ENCODE results near the gene HTRA2.
A peak's percentile ranks its signal among the peaks of the same experiment; 100 is the strongest.

The HTRA2 gene

GRCh38 chr2:74493546-74493945, 36.2 kb upstream of the HTRA2 start:
- Histone ChIP-seq H3K4me1 (ENCODE audit: control insufficient read depth, insufficient read depth, low read length) (peaks cover 7% of the 10 kb centered on the region), H3K9me3 (ENCODE audit: control insufficient read depth, insufficient read depth, low read depth, low read length) (no peaks in the 10 kb centered on the region), H3K4me3 (ENCODE audit: low read depth, low read length) (no peak overlapping the region), H3K36me3 (ENCODE audit: control insufficient read depth, insufficient read depth, low read length) (peaks cover 46% of the 10 kb centered on the region), H3K27ac (ENCODE audit: low read depth, low read length) (no peak overlapping the region), H3K27me3 (ENCODE audit: control insufficient read depth, insufficient read depth, low read length) (peaks cover 36% of the 10 kb centered on the region), H3K9ac (ENCODE audit: low read length) (no peak overlapping the region)

- no peak overlapping the region for H3K27ac ChIP-seq (ENCODE audit: low read depth, low read length)
- H3K36me3 ChIP-seq (ENCODE audit: control insufficient read depth, insufficient read depth, low read length) = peaks cover 41% of the 10 kb centered on the region
- peaks cover 55% of the 10 kb centered on the region for H3K27me3 ChIP-seq (ENCODE audit: control insufficient read depth, insufficient read depth, low read length)
- H3K9ac ChIP-seq (ENCODE audit: low read length) = no peak overlapping the region
- peaks cover 21% of the 10 kb centered on the region for H3K4me1 ChIP-seq (ENCODE audit: control insufficient read depth, insufficient read depth, low read length)
- H3K4me3 ChIP-seq (ENCODE audit: low read depth, low read length) = no peak overlapping the region
- no peaks in the 10 kb centered on the region for H3K9me3 ChIP-seq (ENCODE audit: control insufficient read depth, insufficient read depth, low read depth, low read length)
Measured at GRCh38 chr2:74495440-74495839, 34.3 kb upstream of the HTRA2 start.

DNA sequence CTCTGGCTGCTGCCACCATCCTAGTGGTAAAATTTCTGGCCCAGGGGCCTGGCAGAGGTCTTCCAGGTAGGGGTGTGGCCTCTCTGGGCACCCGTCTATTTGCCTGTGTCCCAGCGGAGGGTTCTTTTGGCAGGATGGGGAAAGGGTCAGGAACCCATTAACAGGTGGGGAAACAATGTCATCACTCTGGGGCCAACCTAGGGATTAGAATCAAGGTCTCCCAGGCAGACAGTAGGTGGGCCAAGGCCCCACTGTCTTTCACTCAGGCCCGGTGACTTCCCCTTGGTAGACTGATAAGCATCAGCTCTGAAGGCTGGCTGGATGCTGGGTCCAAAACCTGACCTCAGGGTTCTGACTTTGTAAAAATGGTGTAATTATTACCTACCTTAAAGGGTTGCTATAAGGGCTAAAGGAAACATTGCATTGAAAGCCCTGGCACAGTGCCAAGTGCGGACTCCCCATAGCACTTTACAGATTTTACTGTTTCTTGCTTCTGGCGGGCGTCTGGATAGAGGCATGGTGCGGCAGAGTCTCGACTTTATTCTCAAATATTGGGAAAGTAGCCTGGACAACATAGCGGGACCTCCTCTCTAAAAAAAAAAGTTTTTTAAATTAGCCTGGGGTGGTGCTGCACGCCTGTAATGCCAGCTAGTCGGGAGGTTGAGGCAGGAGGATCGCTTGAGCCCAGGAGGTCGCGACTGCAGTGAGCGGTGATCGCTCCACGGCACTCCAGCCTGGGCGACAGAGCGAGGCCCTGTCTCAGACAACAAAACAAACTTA, 32.5 kb upstream of the HTRA2 start:
- Histone ChIP-seq H3K9me3 (ENCODE audit: control insufficient read depth, insufficient read depth, low read depth, low read length) (no peaks in the 10 kb centered on the region), H3K27me3 (ENCODE audit: control insufficient read depth, insufficient read depth, low read length) (peaks cover 72% of the 10 kb centered on the region), H3K4me3 (ENCODE audit: low read depth, low read length) (peak overlapping the region; percentile 59), H3K9ac (ENCODE audit: low read length) (no peak overlapping the region), H3K36me3 (ENCODE audit: control insufficient read depth, insufficient read depth, low read length) (peaks cover 23% of the 10 kb centered on the region), H3K4me1 (ENCODE audit: control insufficient read depth, insufficient read depth, low read length) (peaks cover 36% of the 10 kb centered on the region), H3K27ac (ENCODE audit: low read depth, low read length) (no peak overlapping the region)

- Histone ChIP-seq H3K4me3 (ENCODE audit: low read depth, low read length) (peak overlapping the region; percentile 59), H3K27me3 (ENCODE audit: control insufficient read depth, insufficient read depth, low read length) (peaks cover 80% of the 10 kb centered on the region)
Measured at GRCh38 chr2:74497777-74498499, 31.8 kb upstream of the HTRA2 start.

GRCh38 chr2:74498500-74499266, 31.1 kb upstream of the HTRA2 start:
- peaks cover 8% of the 10 kb centered on the region for H3K36me3 ChIP-seq (ENCODE audit: control insufficient read depth, insufficient read depth, low read length)
- peak overlapping the region; percentile 55 for H3K9ac ChIP-seq (ENCODE audit: low read length)
- peak overlapping the region; percentile 59 for H3K4me3 ChIP-seq (ENCODE audit: low read depth, low read length)
- no peak overlapping the region for H3K27ac ChIP-seq (ENCODE audit: low read depth, low read length)
- peaks cover 44% of the 10 kb centered on the region for H3K4me1 ChIP-seq (ENCODE audit: control insufficient read depth, insufficient read depth, low read length)
- no peaks in the 10 kb centered on the region for H3K9me3 ChIP-seq (ENCODE audit: control insufficient read depth, insufficient read depth, low read depth, low read length)
- peaks cover 87% of the 10 kb centered on the region for H3K27me3 ChIP-seq (ENCODE audit: control insufficient read depth, insufficient read depth, low read length)

More at GRCh38 chr2:74497777-74498499, 31.8 kb upstream of the HTRA2 start:
- H3K36me3 ChIP-seq (ENCODE audit: control insufficient read depth, insufficient read depth, low read length) = peaks cover 16% of the 10 kb centered on the region
- no peak overlapping the region for H3K27ac ChIP-seq (ENCODE audit: low read depth, low read length)
- H3K9ac ChIP-seq (ENCODE audit: low read length) = peak overlapping the region; percentile 55
- peaks cover 40% of the 10 kb centered on the region for H3K4me1 ChIP-seq (ENCODE audit: control insufficient read depth, insufficient read depth, low read length)
- H3K9me3 ChIP-seq (ENCODE audit: control insufficient read depth, insufficient read depth, low read depth, low read length) = no peaks in the 10 kb centered on the region

DNA sequence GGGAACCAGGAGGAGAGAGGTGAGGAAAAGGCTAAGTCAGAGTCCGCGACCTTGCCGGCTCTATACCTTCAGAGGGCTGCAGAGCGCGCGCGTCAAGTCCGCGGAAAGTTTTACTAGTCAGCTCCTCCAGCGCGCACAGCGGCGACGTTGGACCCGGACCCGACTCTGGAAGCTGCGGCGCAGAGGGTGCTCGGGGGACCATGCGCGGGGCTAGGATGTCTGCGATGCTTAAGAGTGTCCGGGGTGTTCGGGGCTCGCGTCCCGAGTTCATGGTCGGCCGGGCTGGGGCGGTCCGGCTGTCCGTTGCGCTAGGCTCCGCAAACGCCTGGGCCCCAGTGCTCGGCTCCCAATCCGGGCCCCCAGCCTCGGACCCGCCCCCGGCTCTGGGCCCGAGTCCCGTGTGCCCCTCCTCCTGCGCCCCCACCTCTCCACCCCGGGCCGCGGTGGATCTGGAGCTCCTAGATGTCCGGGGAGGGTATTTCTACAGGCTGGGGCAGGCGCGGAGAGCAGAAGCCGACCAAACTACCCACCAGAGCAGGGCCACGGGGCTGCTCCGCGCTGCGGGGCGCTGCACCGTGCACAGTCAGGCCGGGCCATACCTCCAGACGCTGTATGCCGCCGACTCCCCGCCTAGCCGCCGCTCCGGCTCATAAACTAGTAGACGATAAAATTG, 30.3 kb upstream of the HTRA2 start, which contains the start of gene LBX2:
LBX2 (minus strand) TSS at position 337 of the 673 bp plus-strand sequence; CDS start at position 271, 66 bp downstream.
- Histone ChIP-seq H3K27me3 (ENCODE audit: control insufficient read depth, insufficient read depth, low read length) (peaks cover 94% of the 10 kb centered on the region), H3K36me3 (ENCODE audit: control insufficient read depth, insufficient read depth, low read length) (peaks cover 1% of the 10 kb centered on the region; the same call in 1 of the 2 replicates), H3K4me3 (ENCODE audit: low read depth, low read length) (peak within 1 kb of the TSS; percentile 59), H3K9ac (ENCODE audit: low read length) (peak within 1 kb of the TSS; percentile 55), H3K4me1 (ENCODE audit: control insufficient read depth, insufficient read depth, low read length) (peaks cover 48% of the 10 kb centered on the region), H3K9me3 (ENCODE audit: control insufficient read depth, insufficient read depth, low read depth, low read length) (no peaks in the 10 kb centered on the region), H3K27ac (ENCODE audit: low read depth, low read length) (no peak within 1 kb of the TSS)

DNA sequence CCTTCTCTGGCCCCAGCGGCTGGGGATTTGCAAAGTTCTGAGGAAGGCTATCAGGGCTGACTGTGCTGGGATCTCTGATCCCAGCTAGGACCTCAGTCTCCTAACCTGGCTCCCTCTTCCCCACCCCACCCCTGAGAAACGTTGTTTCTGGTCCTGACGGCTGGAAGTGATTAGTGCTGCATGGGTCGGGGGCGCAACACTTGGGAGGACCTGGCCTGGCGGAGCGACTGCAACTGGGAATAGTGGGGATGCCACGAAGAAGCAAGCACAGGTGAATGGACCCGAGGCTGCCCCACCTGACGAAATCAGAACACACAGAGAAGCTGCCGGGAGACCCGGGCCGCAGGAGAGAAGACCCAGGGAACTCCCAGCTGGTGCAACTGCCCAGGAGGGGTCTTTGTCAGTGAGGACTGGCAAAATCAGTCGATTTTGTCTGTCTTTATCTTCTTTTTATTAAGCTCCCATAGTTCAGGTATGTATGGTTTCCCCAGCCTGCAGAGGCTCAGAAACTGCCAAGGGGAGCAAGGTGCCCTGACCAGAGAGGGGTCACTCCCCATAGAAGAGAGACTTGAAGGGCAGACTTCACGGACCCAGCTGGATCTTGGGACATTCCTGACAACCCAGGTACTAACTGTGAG, 29.7 kb upstream of the HTRA2 start:
- no peak overlapping the region for H3K27ac ChIP-seq (ENCODE audit: low read depth, low read length)
- peaks cover 98% of the 10 kb centered on the region for H3K27me3 ChIP-seq (ENCODE audit: control insufficient read depth, insufficient read depth, low read length)
- no peak overlapping the region for H3K9ac ChIP-seq (ENCODE audit: low read length)
- 0 out of 2 replicates have a peak, but pooled peaks cover under 1% of the 10 kb centered on the region for H3K36me3 ChIP-seq (ENCODE audit: control insufficient read depth, insufficient read depth, low read length)
- H3K9me3 ChIP-seq (ENCODE audit: control insufficient read depth, insufficient read depth, low read depth, low read length) = no peaks in the 10 kb centered on the region
- H3K4me3 ChIP-seq (ENCODE audit: low read depth, low read length) = peak overlapping the region; percentile 59
- H3K4me1 ChIP-seq (ENCODE audit: control insufficient read depth, insufficient read depth, low read length) = peaks cover 48% of the 10 kb centered on the region

GRCh38 chr2:74500578-74500946, 29.2 kb upstream of the HTRA2 start:
- Histone ChIP-seq H3K36me3 (ENCODE audit: control insufficient read depth, insufficient read depth, low read length) (peaks cover 5% of the 10 kb centered on the region; the same call in 1 of the 2 replicates), H3K27ac (ENCODE audit: low read depth, low read length) (no peak overlapping the region), H3K4me1 (ENCODE audit: control insufficient read depth, insufficient read depth, low read length) (peaks cover 48% of the 10 kb centered on the region), H3K27me3 (ENCODE audit: control insufficient read depth, insufficient read depth, low read length) (peaks cover 96% of the 10 kb centered on the region), H3K9me3 (ENCODE audit: control insufficient read depth, insufficient read depth, low read depth, low read length) (no peaks in the 10 kb centered on the region), H3K4me3 (ENCODE audit: low read depth, low read length) (no peak overlapping the region), H3K9ac (ENCODE audit: low read length) (no peak overlapping the region)

DNA sequence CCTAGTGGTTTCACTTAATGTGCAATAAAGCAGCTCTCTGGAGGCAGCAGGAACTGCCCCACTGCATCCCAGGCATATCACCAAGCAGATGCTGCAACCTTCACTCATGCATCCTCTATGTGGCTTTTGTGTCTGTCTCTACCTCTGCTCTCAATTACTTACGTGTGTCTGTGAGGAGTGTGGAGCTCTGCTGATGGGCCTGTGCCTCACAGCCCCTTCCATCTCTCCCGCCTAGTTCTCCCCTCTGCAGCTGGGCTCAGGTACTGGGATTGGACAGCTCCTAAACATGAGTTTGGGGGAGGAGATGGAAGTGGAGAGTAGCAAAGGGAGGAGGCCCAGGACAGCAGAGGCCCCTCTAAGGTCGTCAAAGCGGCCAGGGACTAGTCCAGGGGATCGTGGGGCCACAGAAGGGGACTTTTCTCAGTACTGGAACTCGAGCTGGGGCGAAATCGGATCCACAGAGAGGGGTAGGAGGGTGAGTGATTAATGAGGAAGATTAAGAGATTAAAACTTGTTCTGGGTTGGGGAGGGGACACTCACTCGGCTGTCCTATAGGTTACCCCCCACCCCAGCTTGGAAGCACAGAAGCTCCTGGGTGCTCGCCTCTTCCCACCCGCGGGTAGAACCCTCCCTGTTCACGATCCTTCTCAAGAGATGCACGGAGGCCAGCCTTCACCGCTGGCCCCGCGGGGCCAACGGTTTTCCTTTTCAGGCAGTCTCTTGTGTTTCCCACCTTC, 28.2 kb upstream of the HTRA2 start:
- H3K9me3 ChIP-seq (ENCODE audit: control insufficient read depth, insufficient read depth, low read depth, low read length) = no peaks in the 10 kb centered on the region
- H3K36me3 ChIP-seq (ENCODE audit: control insufficient read depth, insufficient read depth, low read length) = peaks cover 10% of the 10 kb centered on the region
- H3K27ac ChIP-seq (ENCODE audit: low read depth, low read length) = no peak overlapping the region
- H3K27me3 ChIP-seq (ENCODE audit: control insufficient read depth, insufficient read depth, low read length) = peaks cover 90% of the 10 kb centered on the region
- peaks cover 49% of the 10 kb centered on the region for H3K4me1 ChIP-seq (ENCODE audit: control insufficient read depth, insufficient read depth, low read length)
- H3K4me3 ChIP-seq (ENCODE audit: low read depth, low read length) = peak overlapping the region; percentile 4; the same call in 1 of the 2 replicates
- H3K9ac ChIP-seq (ENCODE audit: low read length) = no peak overlapping the region
